Measurements from ENCODE around the gene NT5C2.
A peak's percentile ranks its signal among the peaks of the same experiment; 100 is the strongest.
"Not testable (repeated sequence)": the region's sequence is repeated elsewhere in the genome, so short reads cannot be mapped to it uniquely, and the experiment has no call there.

Gene NT5C2

GRCh38 chr10:103155471-103156085 lies 37.5 kb downstream of the NT5C2 start:
- no peak for DNase-seq

- no peak for DNase-seq
Observed at GRCh38 chr10:103154521-103155299, 38.4 kb downstream of the NT5C2 start.

DNA sequence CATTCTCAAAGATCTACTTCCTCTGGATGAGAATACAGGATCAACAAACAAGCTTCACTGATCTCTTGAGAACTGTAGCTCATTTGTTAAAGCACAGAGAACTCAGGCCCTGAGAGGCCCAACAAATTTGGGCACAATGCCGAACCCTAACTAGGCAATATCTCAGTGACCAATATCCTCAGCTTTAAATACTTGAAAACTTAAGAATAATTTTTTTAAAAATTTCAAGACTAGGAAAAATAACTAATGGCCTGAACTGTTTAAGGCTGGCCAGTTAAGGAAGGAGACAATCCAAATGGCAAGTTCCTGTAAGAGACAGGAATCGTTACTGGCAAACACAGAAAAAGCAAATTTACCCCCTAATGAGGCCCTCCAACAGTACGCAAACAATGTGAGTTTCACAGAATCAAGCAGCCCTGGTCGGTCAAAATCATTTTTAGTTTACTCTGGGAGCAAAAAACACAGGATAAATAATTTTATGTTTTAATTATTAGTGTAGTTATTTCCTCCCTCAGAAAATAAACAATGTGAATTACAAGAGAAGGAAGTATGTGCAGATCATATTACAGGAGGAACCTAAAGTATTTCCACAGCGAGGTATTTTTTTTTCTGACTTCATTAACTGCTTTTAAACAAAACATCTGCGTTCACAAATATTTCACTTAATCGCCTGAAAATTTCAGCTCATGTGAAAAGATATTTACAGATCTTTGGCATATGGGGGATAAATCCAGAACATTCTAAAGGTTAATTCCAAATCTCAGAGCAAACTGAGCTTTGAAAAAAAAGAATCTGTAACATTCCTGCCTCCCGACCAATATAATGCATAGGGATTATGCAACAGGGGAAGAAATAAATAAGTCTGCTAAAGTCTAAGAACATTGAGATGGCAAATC lies 39.5 kb downstream of the NT5C2 start:
- DNase-seq, result no peak

- no peak for DNase-seq
Observed at GRCh38 chr10:103149991-103150622, 43.0 kb downstream of the NT5C2 start.

DNA sequence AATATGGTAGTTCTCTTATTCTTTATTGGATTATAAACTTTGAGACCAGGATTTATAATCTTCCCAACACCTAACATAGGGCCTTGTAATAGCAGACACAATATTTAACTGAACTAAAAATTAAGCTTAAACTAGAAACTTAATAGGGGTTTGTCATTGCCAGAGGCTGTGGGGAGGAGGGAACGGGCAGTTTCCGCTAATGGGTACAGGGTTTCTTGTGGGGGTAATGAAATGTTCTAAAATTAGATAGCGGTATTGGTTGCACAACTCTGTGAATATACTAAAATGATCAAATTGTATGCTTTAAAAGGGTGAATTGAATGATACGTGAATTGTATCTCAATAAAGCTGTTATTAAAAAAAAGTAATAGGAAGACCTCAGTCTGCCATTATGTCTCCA lies 45.4 kb downstream of the NT5C2 start:
- no peak for DNase-seq

- DNase-seq, result no peak
Observed at GRCh38 chr10:103145860-103146466, 47.1 kb downstream of the NT5C2 start.

GRCh38 chr10:103145046-103145445 lies 48.0 kb downstream of the NT5C2 start:
- no peak for DNase-seq

GRCh38 chr10:103144041-103144440 lies 49.0 kb downstream of the NT5C2 start:
- no peak for DNase-seq

DNA sequence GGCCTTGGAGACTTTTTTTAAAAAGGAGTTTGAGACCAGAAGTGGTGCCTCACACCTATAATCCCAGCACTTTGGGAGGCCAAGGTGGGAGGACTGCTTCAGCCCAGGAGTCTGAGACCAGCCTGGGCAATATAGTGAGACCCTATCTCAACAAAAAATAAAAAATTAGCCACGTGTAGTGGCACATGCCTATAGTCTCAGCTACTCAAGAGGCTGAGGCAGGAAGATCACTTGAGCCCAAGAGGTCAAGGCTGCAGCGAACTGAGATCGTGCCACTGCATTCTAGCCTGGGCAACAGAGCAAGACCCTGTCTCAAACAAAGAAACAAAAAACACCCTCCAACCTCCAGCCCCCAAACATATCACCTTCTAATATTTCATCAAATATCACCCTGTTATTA lies 49.4 kb downstream of the NT5C2 start:
- not testable (repeated sequence) for DNase-seq

DNA sequence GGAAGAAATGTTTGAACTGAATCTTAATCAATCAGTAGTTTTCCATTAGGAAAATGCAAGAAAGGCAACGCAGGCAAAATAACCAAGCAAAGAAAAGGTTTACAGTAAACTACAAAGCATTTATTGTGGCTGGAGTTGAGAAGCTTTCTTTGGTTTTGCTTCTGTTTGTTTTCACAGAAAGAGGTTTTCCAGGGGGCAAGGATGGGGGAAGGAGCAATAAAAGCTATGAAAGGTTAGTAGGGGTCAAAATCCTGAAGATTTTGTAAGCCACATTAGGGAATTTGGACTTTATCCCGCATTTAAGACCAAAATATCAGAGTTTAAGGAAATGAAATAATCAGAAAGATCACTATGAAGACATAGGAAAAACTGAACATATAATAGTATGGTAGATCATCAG lies 51.1 kb downstream of the NT5C2 start:
- no peak for DNase-seq

DNA sequence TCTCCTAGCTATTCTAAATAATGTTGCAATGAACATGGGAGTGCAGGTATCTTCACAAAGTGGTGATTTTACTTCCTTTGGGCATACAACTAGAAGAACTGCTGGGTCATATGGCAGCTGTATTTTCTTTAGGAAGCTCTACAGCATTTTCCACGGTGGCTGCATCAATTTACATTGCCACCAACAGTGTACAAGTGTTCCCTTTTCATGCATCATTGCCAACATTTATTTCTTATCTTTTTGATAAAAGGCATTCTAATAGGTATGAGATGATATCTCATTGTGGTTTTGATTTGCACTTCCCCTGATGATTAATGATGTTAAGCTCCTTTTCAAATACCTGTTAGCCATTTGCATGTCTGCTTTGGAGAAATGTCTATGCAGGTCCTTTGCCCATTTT lies 52.6 kb downstream of the NT5C2 start:
- no peak for DNase-seq

DNA sequence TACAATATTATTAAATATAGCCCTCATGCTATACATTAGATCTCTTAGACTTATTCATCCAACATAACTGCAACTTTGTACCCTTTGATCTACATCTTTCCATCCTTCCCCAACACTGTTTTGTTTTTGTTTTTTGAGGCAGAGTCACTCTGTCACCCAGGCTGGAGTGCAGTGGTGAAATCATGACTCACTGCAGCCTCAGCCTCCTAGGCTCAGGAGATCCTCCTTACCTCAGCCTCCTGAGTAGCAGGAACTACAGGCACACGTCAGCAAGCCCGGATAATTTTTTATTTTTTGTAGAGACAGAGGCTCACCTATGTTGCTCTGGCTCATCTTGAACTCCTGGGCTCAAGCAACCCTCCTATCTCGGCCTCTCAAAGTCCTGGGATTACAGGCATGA lies 53.3 kb downstream of the NT5C2 start:
- DNase-seq, result peak; percentile 6

GRCh38 chr10:103135168-103135567 lies 57.9 kb downstream of the NT5C2 start:
- DNase-seq, result not testable (repeated sequence)

GRCh38 chr10:103130910-103131309 lies 62.2 kb downstream of the NT5C2 start:
- DNase-seq, result no peak

DNA sequence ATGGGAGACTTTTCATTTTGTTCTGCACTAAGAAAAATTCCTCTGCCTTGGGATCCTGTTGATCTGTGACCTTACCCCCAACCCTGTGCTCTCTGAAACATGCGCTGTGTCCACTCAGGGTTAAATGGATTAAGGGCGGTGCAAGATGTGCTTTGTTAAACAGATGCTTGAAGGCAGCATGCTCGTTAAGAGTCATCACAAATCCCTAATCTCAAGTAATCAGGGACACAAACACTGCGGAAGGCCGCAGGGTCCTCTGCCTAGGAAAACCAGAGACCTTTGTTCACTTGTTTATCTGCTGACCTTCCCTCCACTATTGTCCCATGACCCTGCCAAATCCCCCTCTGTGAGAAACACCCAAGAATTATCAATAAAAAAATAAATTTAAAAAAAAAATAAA lies 62.9 kb downstream of the NT5C2 start:
- not testable (repeated sequence) for DNase-seq

GRCh38 chr10:103127241-103127640 lies 65.8 kb downstream of the NT5C2 start:
- DNase-seq, result no peak

GRCh38 chr10:103125323-103126267 lies 67.5 kb downstream of the NT5C2 start:
- DNase-seq, result no peak

DNA sequence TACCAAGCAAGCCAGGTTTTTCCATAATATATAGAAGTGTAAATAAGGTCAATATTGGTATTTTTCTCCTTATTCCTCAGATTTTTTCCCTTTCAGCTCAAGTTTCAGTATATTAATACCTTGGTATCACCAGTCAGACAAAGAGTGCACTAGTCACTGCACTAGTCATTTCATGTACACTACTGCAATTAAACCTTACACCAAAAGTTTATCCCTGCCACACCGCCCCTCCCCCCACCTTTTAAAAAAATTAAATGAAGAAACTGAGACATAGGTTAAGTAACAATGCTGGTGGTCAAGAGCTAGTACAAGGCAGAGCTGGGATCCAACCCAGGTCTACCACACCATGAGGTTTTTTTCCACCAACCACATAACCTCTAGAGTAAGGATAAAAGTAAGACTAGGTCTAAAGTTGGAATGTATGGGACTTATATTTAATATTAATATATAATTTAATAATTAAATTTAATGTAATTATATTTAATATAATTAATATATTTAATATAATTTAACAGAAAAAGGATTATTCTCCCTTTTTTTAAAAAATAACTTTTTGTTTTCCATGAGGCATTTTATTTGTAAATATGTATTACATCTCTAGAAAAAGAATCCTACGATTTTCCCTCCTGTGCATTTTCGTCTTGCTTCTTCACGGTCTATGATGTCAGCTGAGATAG lies 68.5 kb downstream of the NT5C2 start:
- peak; percentile 26 for DNase-seq

- DNase-seq, result no peak
Observed at GRCh38 chr10:103123282-103124024, 69.6 kb downstream of the NT5C2 start.
